ENCODE data around the gene BTBD9. TPM values are rescaled to one million over a fixed set of nuclear protein-coding genes. Genes with fewer than 3 reads are reported as not detected.
A peak's percentile ranks its signal among the peaks of the same experiment; 100 is the strongest.

Gene BTBD9
- total RNA-seq, 1 donor from 2014 or later = 10.3 TPM

DNA sequence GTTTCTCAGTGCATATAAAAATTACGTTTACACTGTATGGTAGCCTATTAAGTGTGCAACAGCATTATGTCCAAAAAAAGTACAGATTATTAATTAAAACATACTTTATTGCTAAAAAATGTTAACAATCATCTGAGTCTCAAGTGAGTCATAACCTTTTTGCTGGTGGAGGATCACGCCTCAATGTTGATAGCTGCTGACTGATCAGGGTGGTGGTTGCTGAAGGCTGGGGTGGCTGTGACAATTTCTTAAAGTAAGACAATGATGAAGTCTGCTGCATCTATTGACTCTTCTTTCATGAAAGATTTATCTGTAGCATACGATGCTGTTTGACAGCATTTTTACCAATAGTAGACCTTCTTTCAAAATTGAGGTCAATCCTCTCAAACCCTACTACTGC, 155.1 kb downstream of the BTBD9 start:
- DNase-seq (ENCODE audit: low read depth) (no peak), FAIRE-seq (peak; percentile 74)
- H3K9me3 ChIP-seq (ENCODE audit: insufficient read depth, low read depth, low read length) = no peaks in the 10 kb centered on the region
- Mint-ChIP-seq H3K4me1 (ENCODE audit: low read depth, unreplicated experiment) (peaks cover under 1% of the 10 kb centered on the region), H3K4me3 (ENCODE audit: unreplicated experiment) (no peak overlapping the region), H3K36me3 (ENCODE audit: low read depth, unreplicated experiment) (peaks cover 5% of the 10 kb centered on the region), H3K27me3 (ENCODE audit: low read depth, unreplicated experiment) (no peaks in the 10 kb centered on the region), H3K27ac (ENCODE audit: unreplicated experiment) (no peak overlapping the region), H3K9me3 (ENCODE audit: unreplicated experiment) (no peaks in the 10 kb centered on the region)
- no peak overlapping the region for H2AFZ ChIP-seq (ENCODE audit: low read depth, low read length)
- H3K4me2 ChIP-seq (ENCODE audit: low read length) = no peak overlapping the region
- H3K27me3 ChIP-seq (ENCODE audit: insufficient read depth, low read length) = no peaks in the 10 kb centered on the region
- TF ChIP-seq EZH2 (IDR thresholded peaks at IDR 0.05; ENCODE audit: insufficient read depth, low read length) = no peak
- TF ChIP-seq, protein P1, sequence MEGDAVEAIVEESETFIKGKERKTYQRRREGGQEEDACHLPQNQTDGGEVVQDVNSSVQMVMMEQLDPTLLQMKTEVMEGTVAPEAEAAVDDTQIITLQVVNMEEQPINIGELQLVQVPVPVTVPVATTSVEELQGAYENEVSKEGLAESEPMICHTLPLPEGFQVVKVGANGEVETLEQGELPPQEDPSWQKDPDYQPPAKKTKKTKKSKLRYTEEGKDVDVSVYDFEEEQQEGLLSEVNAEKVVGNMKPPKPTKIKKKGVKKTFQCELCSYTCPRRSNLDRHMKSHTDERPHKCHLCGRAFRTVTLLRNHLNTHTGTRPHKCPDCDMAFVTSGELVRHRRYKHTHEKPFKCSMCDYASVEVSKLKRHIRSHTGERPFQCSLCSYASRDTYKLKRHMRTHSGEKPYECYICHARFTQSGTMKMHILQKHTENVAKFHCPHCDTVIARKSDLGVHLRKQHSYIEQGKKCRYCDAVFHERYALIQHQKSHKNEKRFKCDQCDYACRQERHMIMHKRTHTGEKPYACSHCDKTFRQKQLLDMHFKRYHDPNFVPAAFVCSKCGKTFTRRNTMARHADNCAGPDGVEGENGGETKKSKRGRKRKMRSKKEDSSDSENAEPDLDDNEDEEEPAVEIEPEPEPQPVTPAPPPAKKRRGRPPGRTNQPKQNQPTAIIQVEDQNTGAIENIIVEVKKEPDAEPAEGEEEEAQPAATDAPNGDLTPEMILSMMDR (IDR thresholded peaks at IDR 0.05; ENCODE audit: insufficient read depth, low read depth, low read length) = no peak
- H3K9ac ChIP-seq (ENCODE audit: low read length) = no peak overlapping the region
- no peaks in the 10 kb centered on the region for H3K79me2 ChIP-seq (ENCODE audit: insufficient read depth, low read length)
- H4K20me1 ChIP-seq (ENCODE audit: insufficient read depth, low read length) = no peaks in the 10 kb centered on the region
- H3K4me3 ChIP-seq (ENCODE audit: insufficient read depth, low read depth, low read length) = no peak overlapping the region
- no peaks in the 10 kb centered on the region for H3K36me3 ChIP-seq (ENCODE audit: insufficient read depth, low read length)
- H3K4me1 ChIP-seq (ENCODE audit: insufficient read depth, low read length) = no peaks in the 10 kb centered on the region
- no peak overlapping the region for H3K27ac ChIP-seq (ENCODE audit: low read depth, low read length)

DNA sequence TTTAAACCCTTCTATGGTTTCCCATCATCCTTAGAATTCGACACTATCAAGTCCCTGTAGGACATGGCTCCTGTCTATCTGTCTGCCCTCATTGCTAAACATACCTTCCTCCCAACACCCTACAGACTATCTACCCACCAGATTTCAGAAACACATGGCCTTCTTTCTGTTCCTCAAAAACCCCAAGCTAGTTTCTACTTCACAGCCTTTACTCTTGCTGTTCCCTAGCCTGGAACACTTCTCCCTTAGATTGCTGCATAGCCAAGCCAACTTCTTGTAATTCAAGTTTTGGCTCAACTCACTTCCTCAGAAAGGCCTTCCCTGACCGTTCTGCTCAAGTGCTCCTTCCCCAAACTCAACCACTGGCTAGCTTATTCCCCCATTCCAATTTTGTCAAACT, 156.2 kb downstream of the BTBD9 start:
- H3K36me3 Mint-ChIP-seq (ENCODE audit: low read depth, unreplicated experiment) = peaks cover 6% of the 10 kb centered on the region
- no peaks in the 10 kb centered on the region for H3K9me3 Mint-ChIP-seq (ENCODE audit: unreplicated experiment)
- H3K4me1 Mint-ChIP-seq (ENCODE audit: low read depth, unreplicated experiment) = no peaks in the 10 kb centered on the region
- H3K9me3 ChIP-seq (ENCODE audit: insufficient read depth, low read depth, low read length) = no peaks in the 10 kb centered on the region
- H3K9ac ChIP-seq (ENCODE audit: low read length) = no peak overlapping the region
- FAIRE-seq (no peak), DNase-seq (ENCODE audit: low read depth) (no peak)
- TF ChIP-seq, protein P1 (IDR thresholded peaks at IDR 0.05; ENCODE audit: insufficient read depth, low read depth, low read length) = no peak
- no peak for TF ChIP-seq EZH2 (IDR thresholded peaks at IDR 0.05; ENCODE audit: insufficient read depth, low read length)
- H3K79me2 ChIP-seq (ENCODE audit: insufficient read depth, low read length) = no peaks in the 10 kb centered on the region
- H3K27ac Mint-ChIP-seq (ENCODE audit: unreplicated experiment) = no peak overlapping the region
- no peak overlapping the region for H2AFZ ChIP-seq (ENCODE audit: low read depth, low read length)
- H3K27me3 ChIP-seq (ENCODE audit: insufficient read depth, low read length) = no peaks in the 10 kb centered on the region
- no peaks in the 10 kb centered on the region for H4K20me1 ChIP-seq (ENCODE audit: insufficient read depth, low read length)
- H3K4me2 ChIP-seq (ENCODE audit: low read length) = no peak overlapping the region
- no peak overlapping the region for H3K4me3 ChIP-seq (ENCODE audit: insufficient read depth, low read depth, low read length)
- no peaks in the 10 kb centered on the region for H3K4me1 ChIP-seq (ENCODE audit: insufficient read depth, low read length)
- H3K4me3 Mint-ChIP-seq (ENCODE audit: unreplicated experiment) = no peak overlapping the region
- H3K27me3 Mint-ChIP-seq (ENCODE audit: low read depth, unreplicated experiment) = no peaks in the 10 kb centered on the region
- H3K27ac ChIP-seq (ENCODE audit: low read depth, low read length) = no peak overlapping the region
- H3K36me3 ChIP-seq (ENCODE audit: insufficient read depth, low read length) = no peaks in the 10 kb centered on the region

DNA sequence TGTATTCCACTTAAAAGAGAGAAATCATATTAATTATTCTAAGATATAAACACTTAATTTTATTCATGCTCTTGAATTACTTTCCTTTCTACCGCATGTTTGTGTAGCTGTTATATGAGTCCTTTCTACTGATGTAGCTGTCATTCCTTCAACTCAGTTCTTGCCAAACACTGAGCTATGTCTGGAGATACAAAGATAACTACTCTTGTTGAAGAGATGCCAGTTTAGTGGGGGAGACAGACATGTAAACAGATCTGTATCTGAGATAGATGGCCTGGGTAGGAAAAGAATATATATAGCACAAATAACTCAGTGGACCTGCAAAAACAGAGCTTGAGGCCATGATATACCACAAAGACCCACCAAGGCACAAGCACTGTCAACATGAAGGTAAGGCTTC, 157.3 kb downstream of the BTBD9 start:
- no peaks in the 10 kb centered on the region for H4K20me1 ChIP-seq (ENCODE audit: insufficient read depth, low read length)
- no peak overlapping the region for H3K9ac ChIP-seq (ENCODE audit: low read length)
- Mint-ChIP-seq H3K27ac (ENCODE audit: unreplicated experiment) (no peak overlapping the region), H3K36me3 (ENCODE audit: low read depth, unreplicated experiment) (peaks cover 4% of the 10 kb centered on the region), H3K27me3 (ENCODE audit: low read depth, unreplicated experiment) (no peaks in the 10 kb centered on the region), H3K9me3 (ENCODE audit: unreplicated experiment) (no peaks in the 10 kb centered on the region), H3K4me3 (ENCODE audit: unreplicated experiment) (no peak overlapping the region), H3K4me1 (ENCODE audit: low read depth, unreplicated experiment) (peaks cover 1% of the 10 kb centered on the region)
- no peak for FAIRE-seq
- H3K27me3 ChIP-seq (ENCODE audit: insufficient read depth, low read length) = no peaks in the 10 kb centered on the region
- DNase-seq (ENCODE audit: low read depth) = peak; percentile 62
- no peak overlapping the region for H3K4me2 ChIP-seq (ENCODE audit: low read length)
- H3K9me3 ChIP-seq (ENCODE audit: insufficient read depth, low read depth, low read length) = no peaks in the 10 kb centered on the region
- H3K79me2 ChIP-seq (ENCODE audit: insufficient read depth, low read length) = no peaks in the 10 kb centered on the region
- no peak for TF ChIP-seq EZH2 (IDR thresholded peaks at IDR 0.05; ENCODE audit: insufficient read depth, low read length)
- TF ChIP-seq, protein P1 (IDR thresholded peaks at IDR 0.05; ENCODE audit: insufficient read depth, low read depth, low read length) = no peak
- no peak overlapping the region for H2AFZ ChIP-seq (ENCODE audit: low read depth, low read length)
- H3K36me3 ChIP-seq (ENCODE audit: insufficient read depth, low read length) = no peaks in the 10 kb centered on the region
- no peak overlapping the region for H3K4me3 ChIP-seq (ENCODE audit: insufficient read depth, low read depth, low read length)
- no peaks in the 10 kb centered on the region for H3K4me1 ChIP-seq (ENCODE audit: insufficient read depth, low read length)
- H3K27ac ChIP-seq (ENCODE audit: low read depth, low read length) = no peak overlapping the region
